Pons (tissue), 1 donor: ENCODE results near the gene MST1R.
"Not testable (repeated sequence)": the region's sequence is repeated elsewhere in the genome, so short reads cannot be mapped to it uniquely, and the experiment has no call there.

ENCODE experiments used
- DNase-seq: peaks from one replicate; pipeline ENCODE4 v3.0.0-alpha.2; 2016; ENCODE audit warnings: low spot score

Gene MST1R

DNA sequence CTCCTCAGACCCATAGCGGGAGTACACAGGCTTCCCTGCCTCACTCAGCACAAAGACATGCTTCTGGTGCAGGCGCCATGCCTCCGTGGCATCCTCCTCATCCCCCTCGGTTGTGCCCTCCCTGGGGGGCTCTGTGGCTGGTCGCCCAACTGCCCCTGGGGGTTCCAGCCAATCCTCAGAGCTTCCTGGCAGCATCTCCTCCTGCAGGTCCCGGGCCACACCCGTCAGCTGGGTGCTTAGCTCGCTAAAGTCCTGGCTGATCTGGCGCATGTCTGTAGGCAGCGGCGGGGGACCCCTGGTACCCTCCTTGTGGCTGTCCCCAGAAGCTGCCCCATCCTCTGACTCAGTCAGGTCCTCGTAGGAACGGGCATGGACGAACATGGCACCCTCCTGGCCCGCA is 7.9 kb upstream of the MST1R start:
- DNase-seq = no peak

DNA sequence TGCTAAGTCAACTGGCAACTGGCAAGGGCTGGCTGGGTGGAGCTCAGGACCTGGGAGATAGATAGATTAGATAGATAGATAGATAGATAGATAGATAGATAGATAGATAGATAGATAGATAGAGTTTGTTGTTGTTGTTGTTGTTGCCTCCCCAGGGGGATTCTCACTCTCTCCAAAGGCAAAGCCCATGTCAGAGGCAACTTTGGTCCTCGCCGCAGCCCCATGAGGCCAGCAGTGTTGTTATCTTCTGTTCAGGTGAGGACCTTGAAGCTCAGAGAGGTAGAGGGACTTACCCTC is 7.4 kb upstream of the MST1R start:
- no peak for DNase-seq

DNA sequence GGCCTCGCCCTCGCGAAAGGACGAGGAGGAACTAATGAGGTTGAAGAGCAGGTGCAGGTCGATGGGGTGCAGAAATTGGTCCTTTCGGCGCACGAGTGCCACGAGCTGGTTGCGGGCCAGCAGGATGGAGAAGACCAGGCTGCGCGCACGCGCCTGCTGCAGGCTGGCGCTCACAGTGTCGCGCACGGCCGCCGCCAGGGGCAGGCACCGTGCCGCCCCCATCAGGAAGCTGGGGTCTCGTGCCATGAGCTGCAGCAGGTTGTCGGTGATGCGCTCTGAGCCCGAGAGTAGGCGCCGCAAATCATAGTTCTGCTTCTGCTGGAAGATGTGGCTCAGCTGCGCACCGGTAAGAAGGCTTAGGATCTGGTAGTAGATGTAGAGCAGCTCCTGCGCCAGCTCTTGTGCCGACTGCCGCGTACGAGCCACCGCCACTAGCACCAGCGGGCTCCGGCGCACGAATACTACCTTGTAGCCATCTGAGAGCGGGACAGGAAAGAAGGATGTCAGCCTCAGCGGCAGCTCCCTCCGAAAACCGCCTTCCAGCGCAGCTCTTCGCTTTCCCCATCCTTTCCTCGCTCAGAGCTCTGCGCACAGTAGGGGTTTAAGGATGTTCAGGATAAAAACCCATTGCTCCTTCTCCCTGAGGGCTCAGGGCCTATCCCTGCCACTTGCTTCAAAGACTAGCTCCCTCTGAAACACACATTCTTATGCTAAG is 6.9 kb upstream of the MST1R start:
- no peak for DNase-seq

DNA sequence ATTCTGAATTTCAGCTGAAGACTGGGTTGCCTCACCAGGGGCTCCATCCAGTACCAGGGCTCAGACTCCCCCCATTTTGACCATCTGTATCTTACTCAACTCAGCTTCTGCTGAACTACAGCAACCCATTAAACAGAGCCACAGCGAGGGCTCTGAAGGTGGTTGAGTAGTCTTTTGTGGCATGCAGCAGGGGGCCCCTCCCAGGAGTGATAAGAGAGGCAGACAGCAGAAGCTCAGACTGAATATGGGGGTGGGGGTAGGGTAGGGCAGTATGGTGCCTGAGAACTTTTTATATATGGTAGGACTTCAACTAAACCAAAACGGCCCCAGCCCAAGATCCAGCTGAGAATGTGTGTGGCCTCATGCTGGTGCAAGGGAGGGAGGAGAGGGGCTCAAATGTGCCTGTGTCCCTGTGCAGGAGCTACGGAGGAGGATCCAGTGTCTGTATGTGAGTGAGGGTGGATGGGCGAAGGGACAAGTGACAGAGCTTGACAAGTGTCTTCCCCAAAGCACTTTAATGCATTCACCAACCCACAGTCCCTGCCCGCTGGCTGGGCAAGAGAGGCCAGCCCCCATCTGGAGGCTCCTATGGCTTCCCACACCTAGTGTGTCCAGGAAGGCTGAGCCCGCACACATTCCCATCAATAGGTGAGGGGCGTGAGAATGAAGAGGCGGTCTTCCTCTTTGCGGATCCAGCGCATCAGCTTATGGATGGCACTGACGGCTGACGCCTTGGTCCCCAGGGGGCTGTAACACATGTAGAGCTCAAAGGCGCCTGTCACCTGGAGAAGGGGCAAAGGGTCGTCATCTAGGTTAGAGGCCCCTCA is 4.9 kb upstream of the MST1R start:
- DNase-seq = no peak

DNA sequence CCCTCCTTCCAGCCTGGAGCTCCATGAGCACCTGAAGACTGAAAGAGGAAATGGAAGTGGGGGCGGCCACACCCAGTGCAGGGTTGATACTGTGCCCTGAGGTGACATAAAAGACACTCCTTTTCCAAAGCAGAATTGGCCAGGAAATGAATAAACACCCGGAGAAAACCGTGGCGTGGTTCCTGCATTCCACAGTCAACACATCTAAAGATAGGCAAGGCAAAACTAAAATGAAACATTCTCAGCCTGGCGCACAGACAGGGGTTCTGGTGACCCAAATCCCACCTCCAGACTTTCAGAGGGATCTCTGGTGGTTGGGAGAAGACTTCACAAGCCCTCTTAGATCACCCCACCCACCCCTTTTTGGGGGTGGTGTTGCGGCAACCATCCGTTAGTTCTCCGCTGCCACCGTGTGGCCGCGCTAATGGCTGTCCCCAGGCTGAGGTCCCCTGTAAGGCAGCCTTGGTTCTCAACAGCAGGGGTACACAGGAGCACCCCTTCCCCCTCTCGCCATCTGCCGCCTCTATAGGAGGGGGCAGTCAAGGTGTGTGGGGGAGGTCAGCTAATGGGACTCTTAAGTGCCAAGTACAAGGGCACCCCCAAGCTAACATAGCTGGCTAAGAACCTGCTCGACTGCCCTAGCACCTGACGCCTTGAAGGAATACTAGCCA is 2.5 kb upstream of the MST1R start:
- peak; percentile 22 for DNase-seq

DNA sequence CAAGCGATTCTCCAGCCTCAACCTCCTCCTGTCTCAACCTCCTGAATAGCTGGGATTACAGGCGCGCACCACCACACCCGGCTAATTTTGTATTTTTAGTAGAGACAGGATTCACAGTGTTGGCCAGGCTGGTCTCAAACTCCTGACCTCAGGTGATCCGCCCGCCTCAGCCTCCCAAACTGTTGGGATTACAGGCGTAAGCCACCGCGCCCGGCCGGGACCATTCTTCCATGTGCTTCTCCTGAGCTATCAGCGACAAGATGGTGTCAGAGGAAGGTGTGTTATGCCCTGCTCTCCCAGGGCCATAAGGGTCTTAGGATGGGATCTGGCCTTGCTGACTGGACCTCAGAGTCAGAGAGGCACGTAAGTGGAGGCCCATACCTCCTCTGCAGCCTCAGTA is 775 bp upstream of the MST1R start:
- not testable (repeated sequence) for DNase-seq

DNA sequence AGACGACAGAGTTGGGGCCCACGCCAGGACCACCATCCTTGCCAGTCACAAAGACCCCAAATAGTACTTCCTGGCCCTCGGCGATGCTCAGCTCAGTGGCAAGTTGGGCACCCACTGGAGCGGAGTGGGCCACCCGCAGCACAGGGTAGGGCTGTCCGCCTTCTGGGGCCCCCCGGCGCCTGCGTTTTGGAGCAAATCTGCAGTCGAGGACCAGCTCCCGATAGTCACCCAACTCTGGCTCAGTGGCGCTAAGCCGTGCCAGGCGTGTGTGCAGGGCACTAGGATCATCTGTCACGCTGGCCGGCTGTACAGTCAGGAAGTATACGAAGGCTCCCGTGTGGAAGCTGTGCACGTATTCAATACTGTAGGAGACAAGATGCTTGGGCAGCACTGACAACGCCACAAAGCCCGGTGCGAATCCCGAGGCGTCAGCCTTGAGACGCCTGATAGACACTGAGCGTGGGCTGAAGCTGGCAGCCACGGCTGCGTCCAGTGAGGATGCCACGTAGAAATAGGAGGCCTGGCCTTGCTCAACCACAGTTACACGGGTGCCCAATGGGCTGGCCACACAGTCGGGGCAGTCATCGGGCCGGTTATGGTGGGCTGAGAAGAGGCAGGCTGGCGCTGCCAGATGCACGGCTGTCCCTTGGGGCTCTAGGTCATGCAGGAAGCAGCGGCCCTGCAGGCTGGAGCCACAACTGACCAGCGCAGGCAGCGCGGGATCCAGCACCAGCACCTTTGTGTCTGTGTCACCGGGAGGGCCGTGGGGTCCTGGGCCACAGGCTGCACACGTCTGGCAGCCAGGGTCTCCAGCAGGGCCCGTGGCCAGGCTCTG is 945 bp downstream of the MST1R start:
- DNase-seq = no peak

DNA sequence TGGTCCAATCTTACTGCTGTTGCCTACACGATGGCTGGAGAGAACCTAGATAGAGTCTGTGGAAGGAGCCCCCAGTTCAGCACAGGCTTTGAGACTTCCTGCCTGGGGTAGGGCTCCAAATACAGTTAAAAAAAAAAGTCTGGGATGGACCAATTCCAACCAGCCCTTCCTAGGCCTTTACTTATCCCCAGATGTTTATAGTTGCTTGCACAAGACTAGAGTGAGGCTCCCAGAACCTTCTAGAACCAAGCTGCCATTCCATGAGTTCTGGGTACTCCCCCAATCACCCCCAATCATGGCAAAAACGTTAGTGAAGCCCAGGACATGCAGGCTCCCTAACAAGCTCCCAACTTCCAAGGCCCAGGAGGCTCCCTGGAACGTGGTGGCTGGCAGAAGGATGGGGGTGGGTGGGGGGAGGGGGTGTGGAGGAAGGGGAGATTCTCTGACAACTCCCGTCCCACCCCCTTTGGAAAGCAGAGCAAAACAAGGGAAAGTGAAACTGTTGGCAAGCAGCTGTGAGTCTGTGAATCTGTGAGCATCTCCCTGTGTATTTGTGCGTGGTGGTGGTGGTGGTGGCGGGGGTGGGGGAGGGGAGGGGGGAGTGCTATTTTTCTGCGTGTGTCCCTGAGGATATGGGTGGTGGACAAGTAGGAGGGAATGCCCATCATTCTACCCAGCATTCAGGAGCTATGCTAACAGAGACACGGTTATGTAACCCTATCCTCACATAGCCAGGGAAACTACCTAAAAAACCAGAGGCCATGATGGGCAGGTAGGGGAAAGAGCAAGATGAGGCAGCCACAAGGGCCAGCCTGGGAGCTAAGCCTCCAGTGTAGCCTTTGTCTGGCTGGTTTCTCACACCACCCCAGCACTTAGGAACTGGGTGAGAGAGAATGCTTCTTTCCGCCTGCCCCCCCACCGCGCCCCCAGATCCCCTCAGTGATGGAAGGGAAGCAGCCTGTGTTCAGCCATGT is 2.0 kb downstream of the MST1R start:
- DNase-seq = no peak

DNA sequence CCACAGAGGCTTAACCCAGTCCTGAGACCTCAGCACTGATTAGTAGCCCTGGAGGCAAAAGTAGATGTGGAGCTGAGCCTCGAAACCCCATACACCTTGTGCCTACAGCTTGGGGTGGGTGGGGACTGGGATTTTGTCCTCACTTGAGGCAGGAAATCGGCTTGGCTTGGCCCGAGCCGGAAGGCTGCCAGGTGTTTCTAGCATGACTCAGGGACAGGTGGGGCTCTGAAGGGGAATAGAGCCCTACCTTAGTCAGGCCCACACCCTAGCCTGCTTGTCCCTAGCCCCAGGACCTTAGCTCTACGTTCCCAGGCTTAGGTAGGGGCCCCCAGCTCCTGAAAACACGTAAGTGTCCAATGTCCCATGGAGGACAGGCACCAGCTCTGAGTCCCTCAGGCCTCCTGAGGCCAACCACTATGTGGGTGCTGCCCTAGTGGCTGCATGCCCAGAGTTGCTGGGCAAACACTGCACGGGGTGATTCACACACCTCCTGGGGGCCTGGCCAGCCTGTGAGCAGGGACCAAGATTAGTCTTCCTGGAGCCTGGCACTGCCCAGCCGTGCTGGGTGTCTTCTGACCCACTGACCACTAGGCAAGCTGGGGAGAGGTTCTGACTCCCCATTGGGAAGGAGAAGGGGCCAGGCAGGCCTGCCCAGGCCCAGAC is 3.1 kb downstream of the MST1R start:
- DNase-seq = no peak

DNA sequence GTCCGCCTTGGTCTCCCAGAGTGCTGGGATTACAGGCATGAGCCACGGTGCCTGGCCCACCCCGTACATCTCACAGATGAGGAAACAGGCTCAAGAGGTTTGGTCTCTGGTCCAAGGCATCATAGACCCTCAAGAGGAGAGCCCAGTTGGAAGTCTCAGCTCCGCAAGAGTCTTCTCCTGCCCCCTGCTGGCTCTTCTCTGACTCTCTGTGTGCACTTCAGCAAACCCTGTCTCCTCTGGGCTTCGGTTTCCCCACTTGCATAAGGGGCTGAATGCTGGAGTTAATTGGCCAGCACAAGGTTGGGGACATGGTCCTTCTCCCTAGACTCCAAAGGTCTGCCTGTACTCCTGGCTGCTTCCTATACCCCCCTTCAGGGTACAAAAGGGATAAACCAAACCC is 3.9 kb downstream of the MST1R start:
- DNase-seq = no peak

DNA sequence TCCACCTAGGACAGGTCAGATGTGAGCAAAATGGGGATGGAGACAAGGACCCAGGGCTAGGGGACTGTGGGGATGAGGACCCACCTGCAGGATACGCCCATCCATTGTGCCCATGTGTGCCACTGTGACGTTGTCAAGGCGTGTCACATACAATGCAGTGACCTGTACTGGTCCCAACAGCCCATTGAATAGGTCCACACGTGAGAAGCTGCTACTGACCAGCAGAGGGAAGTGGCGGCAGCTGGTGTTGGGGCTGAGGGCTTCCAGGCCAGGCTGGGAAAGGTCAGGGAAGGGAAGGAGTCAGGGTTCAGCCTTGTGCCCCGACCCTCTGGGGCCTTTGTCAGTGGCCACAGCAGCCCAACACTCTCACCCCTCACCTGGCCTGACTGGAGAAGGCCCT is 4.7 kb downstream of the MST1R start:
- DNase-seq = no peak

DNA sequence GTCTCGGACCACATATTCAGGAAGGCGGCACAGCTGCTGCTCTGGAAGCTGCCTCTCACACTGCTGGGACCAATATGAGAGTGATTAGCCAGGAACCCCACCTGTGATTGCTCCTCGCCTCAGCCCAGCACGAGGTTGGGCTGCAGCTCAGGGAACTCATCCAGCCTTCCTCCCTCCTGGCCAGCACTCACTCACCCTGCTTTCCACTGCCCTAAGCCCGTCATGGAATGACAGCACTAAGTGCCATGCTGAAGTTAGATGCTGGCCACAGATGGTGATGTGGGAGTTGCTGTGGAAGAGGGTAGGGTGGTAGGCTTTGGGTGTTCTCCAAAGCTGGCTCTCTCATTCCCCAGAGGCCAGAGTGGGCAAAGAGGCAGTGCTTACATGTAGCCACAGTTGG is 7.3 kb downstream of the MST1R start:
- DNase-seq = no peak

DNA sequence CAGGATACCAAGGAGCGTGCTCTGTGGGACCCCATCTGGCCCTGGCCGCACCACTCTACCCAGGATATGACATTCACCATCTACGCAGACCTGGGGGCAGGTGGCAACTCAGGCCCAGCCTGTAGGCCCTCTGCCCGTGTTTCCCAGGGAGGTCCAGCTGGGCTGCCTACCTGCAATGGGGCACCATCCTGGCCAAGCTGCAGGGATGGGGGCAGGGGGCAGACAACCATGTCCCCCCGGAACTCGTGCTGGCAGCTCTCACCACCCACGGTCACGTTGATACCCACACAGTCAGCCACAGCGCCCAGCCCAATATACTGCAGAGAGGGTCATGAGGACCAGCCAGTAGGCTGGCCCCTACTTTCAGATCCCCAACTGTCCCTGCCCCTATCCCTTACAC is 7.9 kb downstream of the MST1R start:
- no peak for DNase-seq

DNA sequence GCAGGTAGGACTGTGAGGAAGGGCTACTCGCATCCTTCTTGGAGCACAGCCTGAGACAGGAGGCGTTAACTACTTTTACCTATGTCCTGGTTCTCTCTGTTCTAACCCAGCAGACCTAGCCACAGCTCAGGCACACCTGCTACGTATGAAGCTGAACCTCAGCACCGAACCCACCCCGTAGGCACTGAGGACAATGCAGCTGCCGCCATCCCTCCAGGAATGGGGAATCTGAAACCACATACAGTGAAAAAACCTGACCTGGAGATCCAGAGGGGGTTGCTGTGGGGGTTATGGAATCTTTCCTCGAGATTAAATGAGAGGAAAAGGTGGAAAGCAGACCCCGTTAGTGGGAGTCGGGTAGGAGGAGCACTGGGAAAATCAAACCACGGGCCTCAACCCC is 14.4 kb downstream of the MST1R start:
- no peak for DNase-seq

DNA sequence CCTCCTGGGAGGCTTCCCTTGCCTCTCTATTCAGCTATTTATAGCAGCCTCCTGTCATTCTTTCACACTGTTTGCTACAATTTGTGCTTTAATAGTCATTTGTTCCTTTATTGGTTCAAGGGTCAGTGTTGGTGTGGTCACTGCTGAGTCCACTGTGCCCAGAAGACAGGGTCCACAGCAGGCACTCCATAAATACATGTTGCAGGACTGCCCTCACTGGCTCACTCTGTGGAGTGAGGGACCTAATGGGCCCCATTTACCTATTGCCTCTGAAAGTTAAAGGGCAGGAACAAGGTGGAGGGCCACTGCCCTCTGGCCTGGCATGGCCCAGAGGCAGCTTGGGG is 16.8 kb downstream of the MST1R start:
- DNase-seq = no peak

DNA sequence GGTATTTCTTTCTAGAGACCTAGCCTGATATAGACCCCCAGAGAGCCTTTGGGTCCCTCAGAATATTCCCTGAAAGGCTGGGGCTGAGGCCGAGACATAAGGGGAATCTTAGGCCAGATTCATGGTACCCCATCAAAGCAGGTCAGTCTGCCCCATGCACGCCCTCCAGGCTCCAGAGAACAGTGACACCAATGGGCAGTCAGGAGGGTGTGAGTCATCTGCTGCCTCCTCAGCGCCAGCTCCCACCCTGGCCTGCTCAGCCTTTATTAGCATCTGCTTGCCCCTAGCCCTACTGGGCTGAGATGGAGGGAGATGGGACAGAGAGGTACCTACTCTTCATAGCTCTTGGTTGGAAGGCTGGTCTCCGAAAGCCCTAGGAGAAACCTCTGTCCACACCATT is 19.7 kb downstream of the MST1R start:
- no peak for DNase-seq

DNA sequence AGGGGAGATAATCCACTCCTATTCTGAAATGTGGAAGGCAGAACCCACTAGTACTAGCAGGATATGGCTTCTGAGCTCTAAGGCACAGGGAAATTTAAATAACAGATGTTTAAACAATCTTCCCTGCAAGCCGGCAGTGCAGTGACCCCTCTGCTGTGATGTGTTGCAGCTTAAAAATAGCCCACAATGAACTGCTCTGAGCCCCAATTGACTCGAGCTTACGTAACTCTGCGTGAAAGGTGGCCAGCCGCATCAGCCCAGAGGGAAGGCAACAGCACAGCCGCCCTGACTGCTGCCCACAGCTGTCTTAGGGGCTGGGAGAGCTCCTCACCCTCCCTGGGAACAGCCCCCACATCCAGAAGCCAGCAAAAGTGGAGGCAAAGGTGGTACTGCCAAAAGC is 21.5 kb downstream of the MST1R start:
- no peak for DNase-seq

DNA sequence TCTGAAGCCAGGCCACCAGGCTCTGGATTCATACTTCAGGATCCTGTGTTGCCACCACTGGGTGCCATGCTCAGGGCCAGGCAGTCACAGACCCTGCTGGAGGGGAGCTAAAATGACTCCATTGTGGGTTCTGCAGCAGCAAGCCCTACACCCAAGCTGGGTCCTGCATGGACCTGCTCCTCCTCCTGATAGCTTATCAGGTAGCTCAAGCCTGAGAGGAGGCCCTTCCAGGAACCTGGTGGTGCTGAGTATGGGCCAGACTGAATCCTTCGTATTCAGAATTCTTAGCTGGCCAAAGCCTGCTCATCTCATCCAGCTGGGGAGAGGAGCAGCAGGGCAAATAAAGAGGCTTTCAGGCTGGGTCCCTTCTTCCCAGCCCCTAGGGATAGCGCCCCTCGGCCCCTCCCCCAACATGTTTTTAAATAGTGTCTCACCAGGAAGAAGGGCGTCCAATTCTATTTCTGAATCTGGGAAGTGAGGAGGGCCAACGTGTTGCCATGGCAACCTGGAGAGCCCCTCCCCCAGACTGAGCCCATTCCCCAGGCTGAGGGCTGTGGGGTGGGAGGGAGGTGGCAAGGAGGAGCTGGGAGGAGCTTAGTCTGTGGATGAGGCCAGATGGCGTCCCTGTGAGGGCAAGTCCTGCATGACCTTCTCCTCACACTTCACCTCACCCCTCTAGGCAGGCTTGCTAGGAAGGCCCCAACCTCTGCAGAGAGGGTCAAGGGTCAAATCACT is 22.9 kb downstream of the MST1R start:
- no peak for DNase-seq

DNA sequence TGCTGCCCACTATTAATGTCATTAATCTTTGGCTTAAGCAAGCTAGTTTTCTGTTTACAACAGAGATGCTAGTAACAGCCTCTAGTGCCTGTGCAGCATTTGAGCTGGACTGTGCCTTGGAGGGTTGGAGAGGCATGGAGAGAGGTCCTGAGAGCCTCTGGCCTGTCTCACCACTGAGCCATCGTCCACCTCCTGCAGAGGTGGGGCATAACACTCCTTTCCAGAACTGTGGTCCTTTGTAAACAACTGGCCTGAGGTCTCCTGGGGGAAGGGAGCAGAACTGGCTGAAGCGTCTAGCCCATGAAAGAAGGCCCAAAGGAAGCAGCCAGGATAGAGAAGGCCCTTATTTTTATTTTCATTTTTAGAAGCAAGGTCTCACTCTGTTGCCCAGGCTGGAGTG is 24.0 kb downstream of the MST1R start:
- DNase-seq = no peak

DNA sequence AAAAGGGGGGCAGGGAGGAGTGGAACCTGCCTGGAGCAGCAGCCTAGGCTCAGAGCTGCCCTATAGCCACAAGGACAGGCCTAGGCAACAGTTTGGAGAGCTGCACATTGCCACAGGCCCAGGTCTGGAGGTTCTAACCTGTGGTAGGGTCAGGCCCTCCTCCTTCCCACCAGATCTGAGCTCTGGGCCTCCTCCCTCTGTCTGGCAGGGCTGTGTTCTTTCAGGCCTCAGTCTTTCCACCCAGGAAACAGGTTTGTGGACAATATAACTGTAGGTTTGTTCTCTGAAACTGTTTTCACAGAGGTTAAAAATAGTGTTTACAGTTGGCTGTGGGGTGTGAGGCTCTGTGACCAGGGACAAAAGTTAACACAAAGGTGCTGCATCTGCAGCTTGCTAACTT is 25.0 kb downstream of the MST1R start:
- no peak for DNase-seq
